GM21367 (cell line): ENCODE measurements around the gene RASAL1.

ENCODE experiments used
- ATAC-seq: cut with Tn5 transposase; IDR thresholded peaks from one replicate; pipeline ENCODE4 v1.9.1; 2021; ENCODE audit not compliant: unreplicated experiment

The RASAL1 gene

GRCh38 chr12:113099364-113099763, 36.2 kb downstream of the RASAL1 start:
- ATAC-seq, result no peak

GRCh38 chr12:113098441-113099028, 37.0 kb downstream of the RASAL1 start:
- ATAC-seq, result no peak

GRCh38 chr12:113097716-113098440, 37.7 kb downstream of the RASAL1 start:
- no peak for ATAC-seq

- ATAC-seq, result no peak
Observed at GRCh38 chr12:113096675-113097461, 38.7 kb downstream of the RASAL1 start.

GRCh38 chr12:113095405-113095804, 40.2 kb downstream of the RASAL1 start:
- no peak for ATAC-seq

GRCh38 chr12:113094738-113095137, 40.8 kb downstream of the RASAL1 start:
- ATAC-seq, result no peak

- no peak for ATAC-seq
Observed at GRCh38 chr12:113093409-113094101, 42.0 kb downstream of the RASAL1 start.

GRCh38 chr12:113092607-113093408, 42.8 kb downstream of the RASAL1 start:
- ATAC-seq, result no peak

GRCh38 chr12:113091506-113091905, 44.1 kb downstream of the RASAL1 start:
- no peak for ATAC-seq

GRCh38 chr12:113090740-113091139, 44.8 kb downstream of the RASAL1 start:
- ATAC-seq, result no peak

- no peak for ATAC-seq
Observed at GRCh38 chr12:113089839-113090238, 45.7 kb downstream of the RASAL1 start.

GRCh38 chr12:113088971-113089756, 46.4 kb downstream of the RASAL1 start:
- ATAC-seq, result no peak

- no peak for ATAC-seq
Observed at GRCh38 chr12:113088037-113088436, 47.5 kb downstream of the RASAL1 start.

GRCh38 chr12:113087193-113087592, 48.4 kb downstream of the RASAL1 start:
- ATAC-seq, result no peak

- ATAC-seq, result no peak
Observed at GRCh38 chr12:113086249-113087164, 49.1 kb downstream of the RASAL1 start.

- ATAC-seq, result no peak
Observed at GRCh38 chr12:113083863-113084435, 51.6 kb downstream of the RASAL1 start.

- no peak for ATAC-seq
Observed at GRCh38 chr12:113082486-113083148, 52.9 kb downstream of the RASAL1 start.

- ATAC-seq, result no peak
Observed at GRCh38 chr12:113081873-113082272, 53.7 kb downstream of the RASAL1 start.
